Liver (tissue), 3 donors: ENCODE results near the gene MMEL1.
"Not testable (repeated sequence)": the region's sequence is repeated elsewhere in the genome, so short reads cannot be mapped to it uniquely, and the experiment has no call there.

Experiments used
- ATF3 ChIP-seq: IDR thresholded peaks from 2 replicates; pipeline ENCODE4 v1.6.1; 2016; ENCODE audit warnings: antibody characterized with exemption
- CTCF ChIP-seq: fragments of 150-350 bp; IDR thresholded peaks from 2 replicates; pipeline ENCODE4 v1.5.1; 2017; ENCODE audit warnings: improper control_type of control experiment, low read depth, low read length; ENCODE audit not compliant: missing input control
- RXRA ChIP-seq, 2 donors: IDR thresholded peaks; 2 replicates each; pipeline ENCODE4 v1.6.1; 2017 to 2018; ENCODE audit warnings: antibody characterized with exemption in 2 of 2, mild to moderate bottlenecking in 1 of 2
- donor health status: healthy.
- donor health status: healthy.

GRCh38 chr1:2551544-2551943 is 81.3 kb downstream of the MMEL1 start:
- not testable (repeated sequence) for TF ChIP-seq CTCF; RXRA (IDR thresholded peaks at IDR 0.05); ATF3
